ENCODE results near the gene GALC. TPM values are rescaled to one million over a fixed set of nuclear protein-coding genes. Genes with fewer than 3 reads are reported as not detected.
A peak's percentile ranks its signal among the peaks of the same experiment; 100 is the strongest.

Gene GALC
- total RNA-seq, 1 experiment from 2014 or later, result 10.7 TPM

- no peak for TF ChIP-seq IRF2 (CRISPR knock-in tag; IDR thresholded peaks at IDR 0.05; ENCODE audit: borderline replicate concordance, low read depth)
- no peak for TF ChIP-seq GTF2I (CRISPR knock-in tag; conservative IDR thresholded peaks at IDR 0.05)
- TF ChIP-seq, protein P1, sequence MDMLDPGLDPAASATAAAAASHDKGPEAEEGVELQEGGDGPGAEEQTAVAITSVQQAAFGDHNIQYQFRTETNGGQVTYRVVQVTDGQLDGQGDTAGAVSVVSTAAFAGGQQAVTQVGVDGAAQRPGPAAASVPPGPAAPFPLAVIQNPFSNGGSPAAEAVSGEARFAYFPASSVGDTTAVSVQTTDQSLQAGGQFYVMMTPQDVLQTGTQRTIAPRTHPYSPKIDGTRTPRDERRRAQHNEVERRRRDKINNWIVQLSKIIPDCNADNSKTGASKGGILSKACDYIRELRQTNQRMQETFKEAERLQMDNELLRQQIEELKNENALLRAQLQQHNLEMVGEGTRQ (CRISPR knock-in tag; IDR thresholded peaks at IDR 0.05), result peak; percentile 97
- no peak for TF ChIP-seq PREB (CRISPR knock-in tag; IDR thresholded peaks at IDR 0.05; ENCODE audit: borderline replicate concordance)
- TF ChIP-seq, protein P2, sequence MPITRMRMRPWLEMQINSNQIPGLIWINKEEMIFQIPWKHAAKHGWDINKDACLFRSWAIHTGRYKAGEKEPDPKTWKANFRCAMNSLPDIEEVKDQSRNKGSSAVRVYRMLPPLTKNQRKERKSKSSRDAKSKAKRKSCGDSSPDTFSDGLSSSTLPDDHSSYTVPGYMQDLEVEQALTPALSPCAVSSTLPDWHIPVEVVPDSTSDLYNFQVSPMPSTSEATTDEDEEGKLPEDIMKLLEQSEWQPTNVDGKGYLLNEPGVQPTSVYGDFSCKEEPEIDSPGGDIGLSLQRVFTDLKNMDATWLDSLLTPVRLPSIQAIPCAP (CRISPR knock-in tag; IDR thresholded peaks at IDR 0.05), result peak; percentile 5; the same call in 1 of the 2 replicates
- peak; percentile 77 for TF ChIP-seq FOXK1 (CRISPR knock-in tag; IDR thresholded peaks at IDR 0.05)
- TF ChIP-seq ZNF281 (CRISPR knock-in tag; IDR thresholded peaks at IDR 0.05), result no peak
- TF ChIP-seq TEAD1 (CRISPR knock-in tag; IDR thresholded peaks at IDR 0.05), result peak; percentile 79; the same call in 1 of the 2 replicates
- TF ChIP-seq, protein P3, sequence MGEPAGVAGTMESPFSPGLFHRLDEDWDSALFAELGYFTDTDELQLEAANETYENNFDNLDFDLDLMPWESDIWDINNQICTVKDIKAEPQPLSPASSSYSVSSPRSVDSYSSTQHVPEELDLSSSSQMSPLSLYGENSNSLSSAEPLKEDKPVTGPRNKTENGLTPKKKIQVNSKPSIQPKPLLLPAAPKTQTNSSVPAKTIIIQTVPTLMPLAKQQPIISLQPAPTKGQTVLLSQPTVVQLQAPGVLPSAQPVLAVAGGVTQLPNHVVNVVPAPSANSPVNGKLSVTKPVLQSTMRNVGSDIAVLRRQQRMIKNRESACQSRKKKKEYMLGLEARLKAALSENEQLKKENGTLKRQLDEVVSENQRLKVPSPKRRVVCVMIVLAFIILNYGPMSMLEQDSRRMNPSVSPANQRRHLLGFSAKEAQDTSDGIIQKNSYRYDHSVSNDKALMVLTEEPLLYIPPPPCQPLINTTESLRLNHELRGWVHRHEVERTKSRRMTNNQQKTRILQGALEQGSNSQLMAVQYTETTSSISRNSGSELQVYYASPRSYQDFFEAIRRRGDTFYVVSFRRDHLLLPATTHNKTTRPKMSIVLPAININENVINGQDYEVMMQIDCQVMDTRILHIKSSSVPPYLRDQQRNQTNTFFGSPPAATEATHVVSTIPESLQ (CRISPR knock-in tag; IDR thresholded peaks at IDR 0.05), result no peak
- TF ChIP-seq NR3C1 (CRISPR knock-in tag; conservative IDR thresholded peaks at IDR 0.05; ENCODE audit: low read depth), result no peak; the same call in 1 of the 2 replicates
- TF ChIP-seq NFYB (CRISPR knock-in tag; conservative IDR thresholded peaks at IDR 0.05; ENCODE audit: low read depth), result no peak; the same call in 1 of the 2 replicates
- no peak for TF ChIP-seq MLX (CRISPR knock-in tag; IDR thresholded peaks at IDR 0.05)
- TF ChIP-seq PRDM15 (CRISPR knock-in tag; IDR thresholded peaks at IDR 0.05), result no peak
- TF ChIP-seq ZNF317 (CRISPR knock-in tag; IDR thresholded peaks at IDR 0.05; ENCODE audit: borderline replicate concordance, low read depth), result 0 out of 2 replicates have a peak, but pooled peaks have one; percentile 29
- 0 out of 2 replicates have a peak, but pooled peaks have one; percentile 54 for TF ChIP-seq RELA (CRISPR knock-in tag; IDR thresholded peaks at IDR 0.05; ENCODE audit: borderline replicate concordance)
- no peak for TF ChIP-seq JAZF1 (CRISPR knock-in tag; IDR thresholded peaks at IDR 0.05)
- TF ChIP-seq NFATC4 (CRISPR knock-in tag; IDR thresholded peaks at IDR 0.05), result no peak
- TF ChIP-seq ZBTB21 (CRISPR knock-in tag; IDR thresholded peaks at IDR 0.05; ENCODE audit: borderline replicate concordance), result peak; percentile 14; the same call in 1 of the 2 replicates
- no peak for TF ChIP-seq ATF1 (CRISPR knock-in tag; IDR thresholded peaks at IDR 0.05)
- TF ChIP-seq, protein P4, sequence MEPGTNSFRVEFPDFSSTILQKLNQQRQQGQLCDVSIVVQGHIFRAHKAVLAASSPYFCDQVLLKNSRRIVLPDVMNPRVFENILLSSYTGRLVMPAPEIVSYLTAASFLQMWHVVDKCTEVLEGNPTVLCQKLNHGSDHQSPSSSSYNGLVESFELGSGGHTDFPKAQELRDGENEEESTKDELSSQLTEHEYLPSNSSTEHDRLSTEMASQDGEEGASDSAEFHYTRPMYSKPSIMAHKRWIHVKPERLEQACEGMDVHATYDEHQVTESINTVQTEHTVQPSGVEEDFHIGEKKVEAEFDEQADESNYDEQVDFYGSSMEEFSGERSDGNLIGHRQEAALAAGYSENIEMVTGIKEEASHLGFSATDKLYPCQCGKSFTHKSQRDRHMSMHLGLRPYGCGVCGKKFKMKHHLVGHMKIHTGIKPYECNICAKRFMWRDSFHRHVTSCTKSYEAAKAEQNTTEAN (CRISPR knock-in tag; IDR thresholded peaks at IDR 0.05), result no peak
- no peak for TF ChIP-seq GRHL2 (CRISPR knock-in tag; IDR thresholded peaks at IDR 0.05; ENCODE audit: insufficient replicate concordance, severe bottlenecking)
- no peak for TF ChIP-seq PRRX2 (CRISPR knock-in tag; IDR thresholded peaks at IDR 0.05)
- TF ChIP-seq SOX15 (CRISPR knock-in tag; IDR thresholded peaks at IDR 0.05), result no peak
Measured at GRCh38 chr14:87992718-87993628, at the start of gene GALC (continued).

Measured in WTC11 (cell line).